ENCODE measurements around the gene TAPBP. TPM values are rescaled to one million over a fixed set of nuclear protein-coding genes. Genes with fewer than 3 reads are reported as not detected.

The TAPBP gene
- total and polyA plus RNA-seq, 4 experiments from 2014 or later: 240 to 370 (median 262) TPM

DNA sequence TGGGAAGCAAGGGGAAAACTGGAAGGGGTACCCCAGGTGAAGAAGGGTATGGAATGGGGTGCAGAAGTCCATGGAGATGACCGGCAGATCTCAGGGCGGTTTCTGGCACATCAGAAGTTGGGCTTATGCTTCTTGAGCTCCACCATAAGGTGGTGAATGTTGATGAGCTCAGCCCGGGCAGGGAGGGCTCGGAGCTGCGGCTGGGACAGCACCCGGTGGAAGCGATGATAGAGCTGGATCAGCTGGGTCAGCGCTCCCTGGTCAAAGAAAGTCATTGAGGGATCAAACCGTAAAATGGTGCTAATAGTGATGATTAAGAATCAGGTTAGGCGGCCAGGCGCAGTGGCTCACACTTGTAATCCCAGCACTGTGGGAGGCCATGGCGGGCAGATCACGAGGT lies 63.1 kb downstream of the TAPBP start:
- Histone ChIP-seq H3K4me1 (ENCODE audit: insufficient read depth, low read length) (peaks cover 26% of the 10 kb centered on the region), H3K27me3 (ENCODE audit: insufficient read depth, low read length) (no peaks in the 10 kb centered on the region), H3K27ac (ENCODE audit: low read depth, low read length) (peak overlapping the region; percentile 93), H3K36me3 (ENCODE audit: insufficient read depth, low read length) (no peaks in the 10 kb centered on the region), H3K9me3 (ENCODE audit: control insufficient read depth in 1 of 2, low read length in 2 of 2) (no peaks in the 10 kb centered on the region), H3K4me3 (ENCODE audit: low read length in 2 of 2) (no peak overlapping the region)
- H3K27ac Mint-ChIP-seq: peak overlapping the region; percentile 86 to 98 (median 97)
- peak overlapping the region in 6 of 8 donors; percentile 30 to 95 (median 85) for H3K4me3 Mint-ChIP-seq
- DNase-seq: no peak
- peaks cover 0 to 3% of the 10 kb centered on the region in 2 donors for H3K27me3 Mint-ChIP-seq
- intact Hi-C loops (cut with micrococcal nuclease): no loop called here
- H3K36me3 Mint-ChIP-seq: peaks cover 16 to 23% of the 10 kb centered on the region in 2 donors
- CTCF ChIA-PET (ENCODE audit: partially characterized antibody): interaction anchor here (0.9 to 7.0 kb wide), 6 partner anchors 10 to 94 kb away, joined by 4 to 105 read pairs (median 16); partner anchors contain the start of genes RPS18 and VPS52
- no peaks in the 10 kb centered on the region for H3K9me3 Mint-ChIP-seq
- POLR2A ChIA-PET (ENCODE audit: partially characterized antibody): interaction anchor here (1.1 to 5.6 kb wide), 11 partner anchors 11 to 175 kb away, joined by 3 to 92 read pairs (median 15); partner anchors contain the start of genes B3GALT4, HLA-DPB1, PFDN6 and RING1
- H3K4me1 Mint-ChIP-seq: peaks cover 19 to 47% (median 30%) of the 10 kb centered on the region in 4 donors

DNA sequence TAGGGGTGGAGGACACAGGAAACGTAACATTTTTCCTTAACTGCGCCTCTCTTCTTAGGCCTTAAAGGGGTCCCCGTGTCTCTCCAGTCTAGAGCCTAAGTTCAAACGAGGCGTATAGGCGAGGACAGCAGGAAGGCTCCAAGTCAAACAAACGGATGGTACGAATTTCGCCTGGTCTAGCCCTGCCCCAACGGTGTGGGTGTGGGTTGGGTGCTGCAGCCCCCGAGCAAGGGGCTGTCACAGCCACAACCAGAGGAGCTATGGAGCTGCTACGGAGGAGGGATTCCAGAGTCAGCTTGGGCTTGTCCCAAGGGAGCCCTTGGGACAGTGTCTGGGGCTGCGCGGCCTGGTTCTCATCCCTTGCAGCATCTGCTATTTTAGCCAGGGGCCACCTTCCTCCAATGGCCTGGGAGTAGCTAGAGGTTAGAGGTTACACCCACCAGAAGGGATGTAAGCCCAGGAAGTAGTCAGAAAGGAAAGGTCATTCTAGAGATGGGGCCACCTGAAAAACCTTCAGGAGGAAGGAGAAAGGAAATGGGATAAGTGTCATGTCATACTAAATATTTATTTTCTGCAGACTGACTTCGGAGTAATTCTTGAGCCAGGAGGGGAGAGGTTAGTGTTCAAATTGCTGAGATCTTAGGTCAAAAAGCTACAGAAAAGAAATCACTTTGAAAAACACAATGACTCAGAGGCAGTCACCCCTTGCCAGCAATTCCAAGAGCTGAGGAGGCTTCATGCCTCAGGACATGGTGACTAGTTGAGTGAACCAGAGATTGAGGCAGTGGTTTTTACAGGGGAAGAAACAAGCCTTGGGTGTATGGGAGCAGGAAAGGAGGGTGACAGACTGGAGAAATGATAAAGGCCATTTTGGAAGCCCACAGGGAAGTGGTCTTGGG lies 63.9 kb downstream of the TAPBP start:
- no peak for DNase-seq
- peaks cover 15 to 22% of the 10 kb centered on the region in 2 donors for H3K36me3 Mint-ChIP-seq
- H3K9me3 Mint-ChIP-seq: no peaks in the 10 kb centered on the region
- CTCF ChIA-PET (ENCODE audit: partially characterized antibody): interaction anchor here (0.6 to 7.0 kb wide), 18 partner anchors 9 to 237 kb away, joined by 3 to 105 read pairs (median 7); partner anchors contain the start of genes B3GALT4, HSD17B8, PFDN6 and RPS18
- no peaks in the 10 kb centered on the region for H3K36me3 ChIP-seq (ENCODE audit: insufficient read depth, low read length)
- intact Hi-C loops (cut with micrococcal nuclease): loop anchor here (1.0 kb wide), 7 partner anchors 21 to 141 kb away; partner anchors contain the start of genes B3GALT4, HSD17B8, KIFC1 and RXRB
- H3K27me3 Mint-ChIP-seq: peaks cover 0 to 3% of the 10 kb centered on the region in 2 donors
- POLR2A ChIA-PET (ENCODE audit: partially characterized antibody): interaction anchor here (0.6 to 5.6 kb wide), 29 partner anchors 12 to 444 kb away, joined by 3 to 92 read pairs (median 10); partner anchors contain the start of genes B3GALT4, HLA-DPA1, HLA-DPB1 and HSD17B8
- no peaks in the 10 kb centered on the region for H3K9me3 ChIP-seq (ENCODE audit: control insufficient read depth in 1 of 2, low read length in 2 of 2)
- peak overlapping the region; percentile 60 to 65 for H3K4me3 ChIP-seq (ENCODE audit: low read length in 2 of 2)
- H3K27ac ChIP-seq (ENCODE audit: low read depth, low read length): peak overlapping the region; percentile 93
- H3K27me3 ChIP-seq (ENCODE audit: insufficient read depth, low read length): no peaks in the 10 kb centered on the region
- H3K27ac Mint-ChIP-seq: peak overlapping the region; percentile 90 to 98 (median 97)
- H3K4me1 ChIP-seq (ENCODE audit: insufficient read depth, low read length): peaks cover 26% of the 10 kb centered on the region
- peak overlapping the region; percentile 84 to 95 (median 88) for H3K4me3 Mint-ChIP-seq
- H3K4me1 Mint-ChIP-seq: peaks cover 19 to 47% (median 30%) of the 10 kb centered on the region in 4 donors

Small RNA genes within 50 kb of the gene (microRNA-seq; reads per million reads assigned to microRNA genes)
- gene MIR6834 (ENCODE audit: borderline microRNAs expressed, borderline number of aligned reads, borderline replicate concordance): not detected
- gene MIR6873 (ENCODE audit: borderline microRNAs expressed, borderline number of aligned reads, borderline replicate concordance): not detected

Other genes starting within 250 kb of the TAPBP start
- gene HLA-DPA1, start 240.4 kb downstream of the TAPBP start, total RNA-seq: 10 to 100 TPM; 17.0 to 18.2 TPM
- 10 to 100 TPM; 40.0 to 41.6 TPM for gene HLA-DPA1, start 240.4 kb downstream of the TAPBP start, polyA plus RNA-seq
- 10 to 100 TPM; 14.5 to 17.2 TPM for gene HLA-DPB1, start 238.1 kb downstream of the TAPBP start, total RNA-seq
- 10 to 100 TPM; 50.5 to 76.9 TPM for gene HLA-DPB1, start 238.1 kb downstream of the TAPBP start, polyA plus RNA-seq
- gene COL11A2, start 121.6 kb downstream of the TAPBP start, total RNA-seq: 1 to 10 TPM; 1.2 to 1.6 TPM
- under 1 TPM; 0.40 to 0.49 TPM for gene COL11A2, start 121.6 kb downstream of the TAPBP start, polyA plus RNA-seq
- 10 to 100 TPM; 89.2 to 94.3 TPM for gene RXRB, start 113.4 kb downstream of the TAPBP start, total RNA-seq
- 10 to 100 TPM in 1 of 2 donors, 1 to 10 TPM in 1; 5.6 to 11.5 TPM for gene RXRB, start 113.4 kb downstream of the TAPBP start, polyA plus RNA-seq
- 10 to 100 TPM; 40.8 to 40.9 TPM for gene SLC39A7, start 113.2 kb downstream of the TAPBP start, total RNA-seq
- 10 to 100 TPM; 22.9 to 23.1 TPM for gene SLC39A7, start 113.2 kb downstream of the TAPBP start, polyA plus RNA-seq
- 10 to 100 TPM; 20.2 to 22.3 TPM for gene HSD17B8, start 109.4 kb downstream of the TAPBP start, total RNA-seq
- gene HSD17B8, start 109.4 kb downstream of the TAPBP start, polyA plus RNA-seq: 10 to 100 TPM; 57.4 to 77.3 TPM
- 10 to 100 TPM; 36.8 to 38.4 TPM for gene RING1, start 105.6 kb downstream of the TAPBP start, total RNA-seq
- 1 to 10 TPM; 3.4 to 7.8 TPM for gene RING1, start 105.6 kb downstream of the TAPBP start, polyA plus RNA-seq
- gene VPS52, start 42.2 kb downstream of the TAPBP start, total RNA-seq: 10 to 100 TPM; 89.4 to 95.7 TPM
- 10 to 100 TPM; 13.4 to 18.6 TPM for gene VPS52, start 42.2 kb downstream of the TAPBP start, polyA plus RNA-seq
- gene RPS18, start 42.0 kb downstream of the TAPBP start, total RNA-seq: 1,000 to 10,000 TPM; 3,264 to 3,439 TPM
- gene RPS18, start 42.0 kb downstream of the TAPBP start, polyA plus RNA-seq: 1,000 to 10,000 TPM; 8,832 to 8,968 TPM
- 10 to 100 TPM; 43.3 to 46.7 TPM for gene B3GALT4, start 37.0 kb downstream of the TAPBP start, total RNA-seq
- 10 to 100 TPM; 22.2 to 30.5 TPM for gene B3GALT4, start 37.0 kb downstream of the TAPBP start, polyA plus RNA-seq
- gene WDR46, start 24.8 kb downstream of the TAPBP start, total RNA-seq: 10 to 100 TPM; 60.8 to 66.1 TPM
- gene WDR46, start 24.8 kb downstream of the TAPBP start, polyA plus RNA-seq: 10 to 100 TPM; 65.8 to 88.9 TPM
- gene PFDN6, start 24.5 kb downstream of the TAPBP start, total RNA-seq: 10 to 100 TPM; 43.6 to 45.5 TPM
- gene PFDN6, start 24.5 kb downstream of the TAPBP start, polyA plus RNA-seq: 10 to 100 TPM; 33.1 to 36.7 TPM
- 10 to 100 TPM; 66.8 to 67.9 TPM for gene RGL2, start 15.1 kb downstream of the TAPBP start, total RNA-seq
- 10 to 100 TPM in 1 of 2 donors, 1 to 10 TPM in 1; 10.0 to 12.5 TPM for gene RGL2, start 15.1 kb downstream of the TAPBP start, polyA plus RNA-seq
- gene ZBTB22, start 3.7 kb upstream of the TAPBP start, total RNA-seq: 10 to 100 TPM; 28.6 to 28.7 TPM
- gene ZBTB22, start 3.7 kb upstream of the TAPBP start, polyA plus RNA-seq: 10 to 100 TPM; 15.3 to 18.4 TPM
- gene DAXX, start 8.9 kb upstream of the TAPBP start, total RNA-seq: 10 to 100 TPM; 76.4 to 84.7 TPM
- 100 to 1,000 TPM in 1 of 2 donors, 10 to 100 TPM in 1; 73.1 to 125 TPM for gene DAXX, start 8.9 kb upstream of the TAPBP start, polyA plus RNA-seq
- under 1 TPM; 0.61 to 0.69 TPM for gene KIFC1, start 77.7 kb upstream of the TAPBP start, total RNA-seq
- gene KIFC1, start 77.7 kb upstream of the TAPBP start, polyA plus RNA-seq: under 1 TPM in 1 of 2 donors, not detected in 1; 0.54 TPM
- 100 to 1,000 TPM; 220 TPM for gene PHF1, start 96.9 kb upstream of the TAPBP start, total RNA-seq
- gene PHF1, start 96.9 kb upstream of the TAPBP start, polyA plus RNA-seq: 10 to 100 TPM; 61.2 to 81.8 TPM
- 100 to 1,000 TPM; 210 to 217 TPM for gene CUTA, start 104.0 kb upstream of the TAPBP start, total RNA-seq
- 100 to 1,000 TPM; 371 to 407 TPM for gene CUTA, start 104.0 kb upstream of the TAPBP start, polyA plus RNA-seq
- 10 to 100 TPM; 47.8 to 48.0 TPM for gene SYNGAP1, start 106.0 kb upstream of the TAPBP start, total RNA-seq
- 1 to 10 TPM in 1 of 2 donors, not detected in 1; 1.9 TPM for gene SYNGAP1, start 106.0 kb upstream of the TAPBP start, polyA plus RNA-seq
- 10 to 100 TPM; 12.1 to 12.8 TPM for gene ZBTB9, start 140.5 kb upstream of the TAPBP start, total RNA-seq
- gene ZBTB9, start 140.5 kb upstream of the TAPBP start, polyA plus RNA-seq: 10 to 100 TPM in 1 of 2 donors, 1 to 10 TPM in 1; 5.7 to 11.5 TPM